Epithelial cell of esophagus (primary cell): ENCODE results near the gene AMMECR1L.
"Not testable (repeated sequence)": the region's sequence is repeated elsewhere in the genome, so short reads cannot be mapped to it uniquely, and the experiment has no call there.

Source experiments
- DNase-seq: peaks from one replicate; pipeline ENCODE4 v3.0.0; 2010; ENCODE audit warnings: low read depth
- H3K4me3 ChIP-seq: 2 replicates; pipeline ENCODE4 v1.5.1; 2011; ENCODE audit warnings: mild to moderate bottlenecking, low read length, control low read depth
- CTCF ChIP-seq: IDR thresholded peaks from 2 replicates; pipeline ENCODE4 v1.5.1; 2011; ENCODE audit warnings: low read depth, mild to moderate bottlenecking, low read length, control low read depth, inconsistent platforms; ENCODE audit not compliant: insufficient read depth; ENCODE audit errors: missing control alignments

The AMMECR1L gene

GRCh38 chr2:127814677-127815076 lies 71.1 kb downstream of the AMMECR1L start:
- TF ChIP-seq CTCF: no peak
- DNase-seq: no peak
- H3K4me3 ChIP-seq: no peak overlapping the region

- not testable (repeated sequence) for H3K4me3 ChIP-seq, DNase-seq
These were observed 73.3 kb downstream of the AMMECR1L start for GRCh38 chr2:127812441-127812840.
